Cardiac fibroblast (primary cell): ENCODE measurements around the gene MUL1.
A peak's percentile ranks its signal among the peaks of the same experiment; 100 is the strongest.

ENCODE experiments used
- DNase-seq, 2 donors: peaks; one replicate each; pipeline versions ENCODE4 v3.0.0 to v3.0.0-alpha.2; 2010; ENCODE audit warnings: low read depth in 2 of 2
- H3K4me3 ChIP-seq, 2 donors: replicated peaks in 1 of 2; 1 replicate in 1 of 2; 2 replicates in 1 of 2; pipeline ENCODE4 v1.5.1; 2011; ENCODE audit warnings: low read depth in 2 of 2, low read length in 2 of 2, mild to moderate bottlenecking in 2 of 2, moderate library complexity in 1 of 2
- CTCF ChIP-seq: IDR thresholded peaks from one replicate; pipeline ENCODE4 v1.5.1; 2011; ENCODE audit warnings: low read depth, mild to moderate bottlenecking, low read length, inconsistent platforms

Gene MUL1

GRCh38 chr1:20466273-20466672 lies 41.7 kb downstream of the MUL1 start:
- no peak overlapping the region for H3K4me3 ChIP-seq
- TF ChIP-seq CTCF, result no peak
- DNase-seq, result no peak

- no peak for DNase-seq
- H3K4me3 ChIP-seq, result no peak overlapping the region
- no peak for TF ChIP-seq CTCF
These were observed 42.8 kb downstream of the MUL1 start for GRCh38 chr1:20465187-20465586.

GRCh38 chr1:20463502-20463901 lies 44.4 kb downstream of the MUL1 start:
- DNase-seq, result no peak
- no peak overlapping the region for H3K4me3 ChIP-seq
- TF ChIP-seq CTCF, result no peak

- H3K4me3 ChIP-seq, result no peak overlapping the region
- DNase-seq, result no peak
- TF ChIP-seq CTCF, result no peak
These were observed 45.6 kb downstream of the MUL1 start for GRCh38 chr1:20462397-20462796.

- no peak for DNase-seq
These were observed 49.2 kb downstream of the MUL1 start for GRCh38 chr1:20458717-20459116.

DNA sequence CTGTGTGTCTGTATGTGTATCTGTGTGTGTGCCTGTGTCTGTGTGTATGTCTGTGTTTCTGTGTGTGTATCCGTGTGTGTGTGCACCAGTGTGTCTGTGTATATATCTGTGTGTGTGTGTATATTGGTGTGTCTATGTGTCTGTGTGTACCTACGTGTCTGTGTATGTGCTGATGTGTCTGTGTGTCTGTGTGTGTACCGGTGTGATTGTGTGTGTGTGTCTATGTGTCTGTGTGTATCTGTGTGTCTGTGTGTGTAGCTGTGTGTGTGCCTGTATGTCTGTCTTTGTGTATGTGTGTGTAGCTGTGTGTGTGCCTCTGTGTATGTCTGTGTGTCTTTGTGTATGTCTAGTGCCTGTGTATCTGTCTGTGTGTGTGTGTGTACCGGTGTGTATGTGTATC lies 53.9 kb downstream of the MUL1 start:
- H3K4me3 ChIP-seq, result no peak overlapping the region
- no peak for DNase-seq
- no peak for TF ChIP-seq CTCF

More at GRCh38 chr1:20458717-20459116, 49.2 kb downstream of the MUL1 start:
- no peak for TF ChIP-seq CTCF
- H3K4me3 ChIP-seq, result no peak overlapping the region

- H3K4me3 ChIP-seq, result no peak overlapping the region
- peak in 1 of 2 donors; percentile 52 for DNase-seq
- TF ChIP-seq CTCF, result no peak
These were observed 58.1 kb downstream of the MUL1 start for GRCh38 chr1:20449735-20450311.
